Ureter (tissue), 1 donor: Measurements from ENCODE around the gene FBXO9. TPM values are rescaled to one million over a fixed set of nuclear protein-coding genes. Genes with fewer than 3 reads are reported as not detected.
A peak's percentile ranks its signal among the peaks of the same experiment; 100 is the strongest.
"Not testable (repeated sequence)": the region's sequence is repeated elsewhere in the genome, so short reads cannot be mapped to it uniquely, and the experiment has no call there.

Experiments used
- DNase-seq: peaks from one replicate; pipeline ENCODE4 v3.0.0-alpha.2; 2020; ENCODE audit warnings: low spot score
- total RNA-seq: library from RNA; stranded (reverse); gene quantifications from one replicate; pipeline ENCODE4 v1.2.4, GENCODE V29; 2023
- donor health status: DM: yes; HTN: yes; CAD: no.

Gene FBXO9
- total RNA-seq, 1 donor from 2014 or later = 78.3 TPM

- DNase-seq = no peak
Measured at GRCh38 chr6:53048431-53049195, 16.6 kb upstream of the FBXO9 start.

GRCh38 chr6:53049415-53049814 is 15.8 kb upstream of the FBXO9 start:
- no peak for DNase-seq

- not testable (repeated sequence) for DNase-seq
Measured at GRCh38 chr6:53052152-53052551, 13.1 kb upstream of the FBXO9 start.

GRCh38 chr6:53054532-53054931 is 10.7 kb upstream of the FBXO9 start:
- no peak for DNase-seq

GRCh38 chr6:53055873-53056272 is 9.3 kb upstream of the FBXO9 start:
- no peak for DNase-seq

GRCh38 chr6:53056273-53056672 is 8.9 kb upstream of the FBXO9 start:
- DNase-seq = no peak

- no peak for DNase-seq
Measured at GRCh38 chr6:53058388-53059195, 6.6 kb upstream of the FBXO9 start.

GRCh38 chr6:53059648-53060589 is 5.3 kb upstream of the FBXO9 start:
- DNase-seq = no peak

GRCh38 chr6:53062169-53062539 is 3.0 kb upstream of the FBXO9 start:
- no peak for DNase-seq

GRCh38 chr6:53064255-53064654 is 949 bp upstream of the FBXO9 start:
- DNase-seq = not testable (repeated sequence)

GRCh38 chr6:53064726-53065265 is 408 bp upstream of the FBXO9 start:
- peak; percentile 98 for DNase-seq

- DNase-seq = peak; percentile 58
Measured at GRCh38 chr6:53066077-53066417, 843 bp downstream of the FBXO9 start.

- DNase-seq = no peak
Measured at GRCh38 chr6:53066874-53067706, 1.9 kb downstream of the FBXO9 start.

- no peak for DNase-seq
Measured at GRCh38 chr6:53067849-53068361, 2.7 kb downstream of the FBXO9 start.

- no peak for DNase-seq
Measured at GRCh38 chr6:53069427-53069826, 4.2 kb downstream of the FBXO9 start.

GRCh38 chr6:53070806-53071205 is 5.6 kb downstream of the FBXO9 start:
- no peak for DNase-seq

GRCh38 chr6:53074347-53074746 is 9.1 kb downstream of the FBXO9 start:
- no peak for DNase-seq

GRCh38 chr6:53080813-53081212 is 15.6 kb downstream of the FBXO9 start:
- DNase-seq = no peak

- no peak for DNase-seq
Measured at GRCh38 chr6:53086302-53086701, 21.1 kb downstream of the FBXO9 start.

GRCh38 chr6:53089948-53090347 is 24.7 kb downstream of the FBXO9 start:
- no peak for DNase-seq

- no peak for DNase-seq
Measured at GRCh38 chr6:53090576-53090975, 25.4 kb downstream of the FBXO9 start.
